DOHH2 (cell line): Measurements from ENCODE around the gene RRAS2.

Experiments
- H3F3A ChIP-seq: fragments of 200-600 bp; sonication (generic), shearing (Covaris generic); 2 replicates; pipeline ENCODE4 v1.6.0; 2016; ENCODE audit warnings: antibody characterized with exemption, mild to moderate bottlenecking; ENCODE audit not compliant: control insufficient read depth, insufficient read depth
- H3K27ac ChIP-seq: fragments of 200-600 bp; sonication (generic); 2 replicates; pipeline ENCODE4 v1.5.1; 2014; ENCODE audit warnings: low read depth, mild to moderate bottlenecking, low read length, moderate library complexity
- H3K27me3 ChIP-seq: fragments of 200-600 bp; sonication (generic); 2 replicates; pipeline ENCODE4 v1.6.1; 2014; ENCODE audit warnings: mild to moderate bottlenecking, low read length, mixed read lengths; ENCODE audit not compliant: control insufficient read depth
- H3K36me3 ChIP-seq: fragments of 200-600 bp; sonication (generic); 2 replicates; pipeline ENCODE4 v1.6.1; 2014; ENCODE audit warnings: mild to moderate bottlenecking, low read length, moderate library complexity, mixed read lengths; ENCODE audit not compliant: control insufficient read depth
- H3K4me1 ChIP-seq: fragments of 200-600 bp; sonication (generic); 2 replicates; pipeline ENCODE4 v1.6.1; 2014; ENCODE audit warnings: mild to moderate bottlenecking, low read length, mixed read lengths; ENCODE audit not compliant: control insufficient read depth
- H3K4me2 ChIP-seq: fragments of 200-600 bp; sonication (generic); 2 replicates; pipeline ENCODE4 v1.6.0; 2014; ENCODE audit warnings: mild to moderate bottlenecking, low read length, moderate library complexity
- H3K4me3 ChIP-seq: fragments of 200-600 bp; sonication (generic); 2 replicates; pipeline ENCODE4 v1.5.1; 2014; ENCODE audit warnings: mild to moderate bottlenecking, low read length, mixed read lengths
- H3K79me2 ChIP-seq: fragments of 200-600 bp; sonication (generic); 2 replicates; pipeline ENCODE4 v1.6.1; 2014; ENCODE audit warnings: mild to moderate bottlenecking, low read length, mixed read lengths; ENCODE audit not compliant: control insufficient read depth
- H3K9me2 ChIP-seq: fragments of 200-600 bp; sonication (generic); replicated peaks from 2 replicates; pipeline ENCODE4 v1.6.1; 2014; ENCODE audit warnings: mild to moderate bottlenecking, low read length, mixed read lengths; ENCODE audit not compliant: control insufficient read depth
- H3K9me3 ChIP-seq: fragments of 200-600 bp; sonication (generic); 2 replicates; pipeline ENCODE4 v1.6.1; 2014; ENCODE audit warnings: antibody characterized with exemption, low read length, mixed read lengths; ENCODE audit not compliant: control insufficient read depth, insufficient read depth
- H4K20me1 ChIP-seq: fragments of 200-600 bp; sonication (generic); 2 replicates; pipeline ENCODE4 v1.6.0; 2014; ENCODE audit warnings: low read depth, mild to moderate bottlenecking, antibody characterized with exemption, low read length, moderate library complexity; ENCODE audit not compliant: control insufficient read depth, insufficient read depth
- CTCF ChIP-seq: fragments of 200-600 bp; sonication (generic); IDR thresholded peaks from one replicate; pipeline ENCODE4 v1.5.1; 2014; ENCODE audit warnings: antibody characterized with exemption, mild to moderate bottlenecking, low read depth, low read length; ENCODE audit not compliant: poor library complexity, severe bottlenecking
- EZH2phosphoT487 ChIP-seq: fragments of 200-600 bp; sonication (generic); IDR thresholded peaks from 2 replicates; pipeline ENCODE4 v1.6.1; 2017; ENCODE audit warnings: borderline replicate concordance, mild to moderate bottlenecking, antibody characterized with exemption, low read length, moderate library complexity, mixed read lengths

Gene RRAS2

GRCh38 chr11:14390669-14391068 lies 31.7 kb upstream of the RRAS2 start:
- Histone ChIP-seq H3K4me1 (no peaks in the 10 kb centered on the region), H3K4me2 (no peak overlapping the region), H3K27me3 (peaks cover 7% of the 10 kb centered on the region), H3K4me3 (no peak overlapping the region), H3F3A (no peaks in the 10 kb centered on the region), H3K9me2 (no peaks in the 10 kb centered on the region), H3K36me3 (no peaks in the 10 kb centered on the region), H4K20me1 (no peaks in the 10 kb centered on the region), H3K9me3 (no peaks in the 10 kb centered on the region), H3K79me2 (no peaks in the 10 kb centered on the region), H3K27ac (no peak overlapping the region)
- TF ChIP-seq CTCF (no peak), EZH2phosphoT487 (no peak)

GRCh38 chr11:14388352-14388751 lies 29.4 kb upstream of the RRAS2 start:
- no peak for TF ChIP-seq EZH2phosphoT487
- no peak for TF ChIP-seq CTCF
- Histone ChIP-seq H3K27me3 (peaks cover 7% of the 10 kb centered on the region), H3K4me2 (no peak overlapping the region), H3F3A (no peaks in the 10 kb centered on the region), H3K27ac (no peak overlapping the region), H3K9me2 (no peaks in the 10 kb centered on the region), H4K20me1 (no peaks in the 10 kb centered on the region), H3K4me1 (no peaks in the 10 kb centered on the region), H3K79me2 (no peaks in the 10 kb centered on the region), H3K9me3 (no peaks in the 10 kb centered on the region), H3K36me3 (no peaks in the 10 kb centered on the region), H3K4me3 (no peak overlapping the region)

GRCh38 chr11:14386895-14387480 lies 28.0 kb upstream of the RRAS2 start:
- peaks cover 12% of the 10 kb centered on the region for H3K27me3 ChIP-seq
- no peaks in the 10 kb centered on the region for H3K9me2 ChIP-seq
- TF ChIP-seq CTCF (no peak), EZH2phosphoT487 (no peak)
- no peak overlapping the region for H3K4me2 ChIP-seq
- H3K36me3 ChIP-seq = no peaks in the 10 kb centered on the region
- no peak overlapping the region for H3K27ac ChIP-seq
- H3K4me3 ChIP-seq = no peak overlapping the region
- no peaks in the 10 kb centered on the region for H3K79me2 ChIP-seq
- no peaks in the 10 kb centered on the region for H3F3A ChIP-seq
- H3K4me1 ChIP-seq = no peaks in the 10 kb centered on the region
- H3K9me3 ChIP-seq = no peaks in the 10 kb centered on the region
- H4K20me1 ChIP-seq = no peaks in the 10 kb centered on the region
